ENCODE results near the gene EMP2.

DNA sequence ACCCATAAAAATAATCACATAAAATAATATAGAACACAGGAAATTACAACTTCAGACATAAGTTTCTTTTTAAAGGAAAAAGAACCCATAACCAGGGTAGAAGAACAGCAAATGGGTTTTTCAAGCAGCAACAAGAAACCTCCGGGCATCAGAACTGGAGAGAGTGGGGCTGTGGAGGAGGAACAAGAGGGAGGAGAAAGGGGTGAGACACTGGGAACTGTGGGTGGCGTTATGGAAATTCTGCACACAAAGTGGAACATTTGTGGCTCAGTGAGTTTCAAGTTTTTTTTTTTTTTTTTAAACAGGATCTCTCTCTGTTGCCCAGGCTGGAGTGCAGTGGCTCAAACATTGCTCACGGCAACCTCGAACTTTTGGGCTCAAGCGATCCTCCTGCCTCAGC is 22.6 kb downstream of the EMP2 start:
- no peak for TF ChIP-seq RFX5 (IDR thresholded peaks at IDR 0.05)
- no peak for TF ChIP-seq POLR2A (IDR thresholded peaks at IDR 0.05; ENCODE audit: low read length)
- TF ChIP-seq, protein P1, sequence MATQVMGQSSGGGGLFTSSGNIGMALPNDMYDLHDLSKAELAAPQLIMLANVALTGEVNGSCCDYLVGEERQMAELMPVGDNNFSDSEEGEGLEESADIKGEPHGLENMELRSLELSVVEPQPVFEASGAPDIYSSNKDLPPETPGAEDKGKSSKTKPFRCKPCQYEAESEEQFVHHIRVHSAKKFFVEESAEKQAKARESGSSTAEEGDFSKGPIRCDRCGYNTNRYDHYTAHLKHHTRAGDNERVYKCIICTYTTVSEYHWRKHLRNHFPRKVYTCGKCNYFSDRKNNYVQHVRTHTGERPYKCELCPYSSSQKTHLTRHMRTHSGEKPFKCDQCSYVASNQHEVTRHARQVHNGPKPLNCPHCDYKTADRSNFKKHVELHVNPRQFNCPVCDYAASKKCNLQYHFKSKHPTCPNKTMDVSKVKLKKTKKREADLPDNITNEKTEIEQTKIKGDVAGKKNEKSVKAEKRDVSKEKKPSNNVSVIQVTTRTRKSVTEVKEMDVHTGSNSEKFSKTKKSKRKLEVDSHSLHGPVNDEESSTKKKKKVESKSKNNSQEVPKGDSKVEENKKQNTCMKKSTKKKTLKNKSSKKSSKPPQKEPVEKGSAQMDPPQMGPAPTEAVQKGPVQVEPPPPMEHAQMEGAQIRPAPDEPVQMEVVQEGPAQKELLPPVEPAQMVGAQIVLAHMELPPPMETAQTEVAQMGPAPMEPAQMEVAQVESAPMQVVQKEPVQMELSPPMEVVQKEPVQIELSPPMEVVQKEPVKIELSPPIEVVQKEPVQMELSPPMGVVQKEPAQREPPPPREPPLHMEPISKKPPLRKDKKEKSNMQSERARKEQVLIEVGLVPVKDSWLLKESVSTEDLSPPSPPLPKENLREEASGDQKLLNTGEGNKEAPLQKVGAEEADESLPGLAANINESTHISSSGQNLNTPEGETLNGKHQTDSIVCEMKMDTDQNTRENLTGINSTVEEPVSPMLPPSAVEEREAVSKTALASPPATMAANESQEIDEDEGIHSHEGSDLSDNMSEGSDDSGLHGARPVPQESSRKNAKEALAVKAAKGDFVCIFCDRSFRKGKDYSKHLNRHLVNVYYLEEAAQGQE (IDR thresholded peaks at IDR 0.05) = no peak
- no peak for TF ChIP-seq CBX2 (IDR thresholded peaks at IDR 0.05; ENCODE audit: borderline replicate concordance, low read depth)
- TF ChIP-seq, protein P2, sequence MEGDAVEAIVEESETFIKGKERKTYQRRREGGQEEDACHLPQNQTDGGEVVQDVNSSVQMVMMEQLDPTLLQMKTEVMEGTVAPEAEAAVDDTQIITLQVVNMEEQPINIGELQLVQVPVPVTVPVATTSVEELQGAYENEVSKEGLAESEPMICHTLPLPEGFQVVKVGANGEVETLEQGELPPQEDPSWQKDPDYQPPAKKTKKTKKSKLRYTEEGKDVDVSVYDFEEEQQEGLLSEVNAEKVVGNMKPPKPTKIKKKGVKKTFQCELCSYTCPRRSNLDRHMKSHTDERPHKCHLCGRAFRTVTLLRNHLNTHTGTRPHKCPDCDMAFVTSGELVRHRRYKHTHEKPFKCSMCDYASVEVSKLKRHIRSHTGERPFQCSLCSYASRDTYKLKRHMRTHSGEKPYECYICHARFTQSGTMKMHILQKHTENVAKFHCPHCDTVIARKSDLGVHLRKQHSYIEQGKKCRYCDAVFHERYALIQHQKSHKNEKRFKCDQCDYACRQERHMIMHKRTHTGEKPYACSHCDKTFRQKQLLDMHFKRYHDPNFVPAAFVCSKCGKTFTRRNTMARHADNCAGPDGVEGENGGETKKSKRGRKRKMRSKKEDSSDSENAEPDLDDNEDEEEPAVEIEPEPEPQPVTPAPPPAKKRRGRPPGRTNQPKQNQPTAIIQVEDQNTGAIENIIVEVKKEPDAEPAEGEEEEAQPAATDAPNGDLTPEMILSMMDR (IDR thresholded peaks at IDR 0.05) = no peak
- no peak for TF ChIP-seq JUN (IDR thresholded peaks at IDR 0.05)
- TF ChIP-seq JUNB (IDR thresholded peaks at IDR 0.05) = no peak
- TF ChIP-seq RARB (CRISPR knock-in tag; IDR thresholded peaks at IDR 0.05) = no peak
- TF ChIP-seq HDAC2 (IDR thresholded peaks at IDR 0.05) = no peak
- TF ChIP-seq NR3C1 (IDR thresholded peaks at IDR 0.05) = no peak
- TF ChIP-seq FOSB (CRISPR knock-in tag; IDR thresholded peaks at IDR 0.05) = no peak
- TF ChIP-seq, protein P3, sequence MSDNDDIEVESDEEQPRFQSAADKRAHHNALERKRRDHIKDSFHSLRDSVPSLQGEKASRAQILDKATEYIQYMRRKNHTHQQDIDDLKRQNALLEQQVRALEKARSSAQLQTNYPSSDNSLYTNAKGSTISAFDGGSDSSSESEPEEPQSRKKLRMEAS (IDR thresholded peaks at IDR 0.05) = no peak
- TF ChIP-seq, protein P4, sequence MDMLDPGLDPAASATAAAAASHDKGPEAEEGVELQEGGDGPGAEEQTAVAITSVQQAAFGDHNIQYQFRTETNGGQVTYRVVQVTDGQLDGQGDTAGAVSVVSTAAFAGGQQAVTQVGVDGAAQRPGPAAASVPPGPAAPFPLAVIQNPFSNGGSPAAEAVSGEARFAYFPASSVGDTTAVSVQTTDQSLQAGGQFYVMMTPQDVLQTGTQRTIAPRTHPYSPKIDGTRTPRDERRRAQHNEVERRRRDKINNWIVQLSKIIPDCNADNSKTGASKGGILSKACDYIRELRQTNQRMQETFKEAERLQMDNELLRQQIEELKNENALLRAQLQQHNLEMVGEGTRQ (IDR thresholded peaks at IDR 0.05) = no peak

Data from A549 (cell line).